Right lobe of liver (tissue), 6 donors: Measurements from ENCODE around the gene RUBCN. TPM values are rescaled to one million over a fixed set of nuclear protein-coding genes. Genes with fewer than 3 reads are reported as not detected.

Experiments used
- ATAC-seq, 4 donors: fragments of 200-7000 bp; cut with Tn5 transposase; one replicate each; pipeline ENCODE4 v1.9.1; 2020; ENCODE audit warnings: mild to moderate bottlenecking in 4 of 4, moderate library complexity in 4 of 4
- DNase-seq, 3 donors: peaks; one replicate each; pipeline ENCODE4 v3.0.0-alpha.2; 2020
- H3K27ac ChIP-seq, 3 donors: fragments of 200-600 bp; one replicate each; pipeline ENCODE4 v1.8.0; 2022
- H3K27me3 ChIP-seq, 2 donors: fragments of 200-600 bp; one replicate each; pipeline ENCODE4 v1.8.0; 2022
- H3K36me3 ChIP-seq, 4 donors: fragments of 200-600 bp; sonication (generic) in 1 of 4; one replicate each; pipeline versions ENCODE4 v1.5.1 to v1.8.0; 2017 to 2022; ENCODE audit warnings: control low read depth in 1 of 4
- H3K4me1 ChIP-seq, 4 donors: fragments of 200-600 bp; sonication (generic) in 1 of 4; one replicate each; pipeline versions ENCODE4 v1.5.1 to v1.8.0; 2017 to 2022; ENCODE audit warnings: control low read depth in 1 of 4
- H3K4me3 ChIP-seq, 3 donors: fragments of 200-600 bp; one replicate each; pipeline ENCODE4 v1.8.0; 2022
- H3K9me3 ChIP-seq, 4 donors: fragments of 200-600 bp; sonication (generic) in 1 of 4; one replicate each; pipeline versions ENCODE4 v1.5.1 to v1.8.0; 2017 to 2022; ENCODE audit warnings: control low read depth in 1 of 4
- CTCF ChIP-seq, 4 donors: fragments of 200-600 bp in 3 of 4; fragments of 450-650 bp in 1 of 4; IDR thresholded peaks; one replicate each; pipeline versions ENCODE4 v1.5.1 to v1.8.0; 2016 to 2022; ENCODE audit warnings: antibody characterized with exemption in 4 of 4, mild to moderate bottlenecking in 2 of 4
- POLR2A ChIP-seq: fragments of 450-650 bp; IDR thresholded peaks from one replicate; pipeline ENCODE4 v1.6.1; 2017; ENCODE audit warnings: antibody characterized with exemption, mild to moderate bottlenecking
- WGBS: methylation state at CpG from one replicate; pipeline ENCODE4 v1.1.6; 2018; ENCODE audit warnings: low coverage, low lambda C conversion rate; ENCODE audit not compliant: insufficient coverage; ENCODE audit errors: missing lambda C conversion rate; 5-methylcytosine and 5-hydroxymethylcytosine counted together
- intact Hi-C, 2 donors: fragments of 100-400 bp; cut with DNase I; formaldehyde crosslinking; loops; one replicate each; pipeline versions ENCODE4 v1.11.2 to v1.14.1; 2022
- total RNA-seq, 6 experiments: library from RNA; depleted of rRNA in 2 of 6; stranded (reverse); fragments of >200 nt in 2 of 6; fragmentation: NEBNext Ultra II Directional in 3 of 6; extraction: Animal tissue kit (Norgen Biotek cat#: 25700) in 3 of 6; gene quantifications; one replicate each; pipeline versions ENCODE4 v1.1.0 to v1.2.4, GENCODE V29; 2016 to 2023
- donor health status: DM: no; HTN: yes; CAD: no.
- donor health status: DM: no; HTN: no; CAD: no.
- donor health status: DM: no; HTN: no; CAD: no.
- donor health status: DM: no; HTN: yes; CAD: no.
- donor health status: DM: no; HTN: yes; CAD: no.

Gene RUBCN
- total RNA-seq, 6 experiments from 2014 or later, result 6.4 to 19.4 (median 7.7) TPM

DNA sequence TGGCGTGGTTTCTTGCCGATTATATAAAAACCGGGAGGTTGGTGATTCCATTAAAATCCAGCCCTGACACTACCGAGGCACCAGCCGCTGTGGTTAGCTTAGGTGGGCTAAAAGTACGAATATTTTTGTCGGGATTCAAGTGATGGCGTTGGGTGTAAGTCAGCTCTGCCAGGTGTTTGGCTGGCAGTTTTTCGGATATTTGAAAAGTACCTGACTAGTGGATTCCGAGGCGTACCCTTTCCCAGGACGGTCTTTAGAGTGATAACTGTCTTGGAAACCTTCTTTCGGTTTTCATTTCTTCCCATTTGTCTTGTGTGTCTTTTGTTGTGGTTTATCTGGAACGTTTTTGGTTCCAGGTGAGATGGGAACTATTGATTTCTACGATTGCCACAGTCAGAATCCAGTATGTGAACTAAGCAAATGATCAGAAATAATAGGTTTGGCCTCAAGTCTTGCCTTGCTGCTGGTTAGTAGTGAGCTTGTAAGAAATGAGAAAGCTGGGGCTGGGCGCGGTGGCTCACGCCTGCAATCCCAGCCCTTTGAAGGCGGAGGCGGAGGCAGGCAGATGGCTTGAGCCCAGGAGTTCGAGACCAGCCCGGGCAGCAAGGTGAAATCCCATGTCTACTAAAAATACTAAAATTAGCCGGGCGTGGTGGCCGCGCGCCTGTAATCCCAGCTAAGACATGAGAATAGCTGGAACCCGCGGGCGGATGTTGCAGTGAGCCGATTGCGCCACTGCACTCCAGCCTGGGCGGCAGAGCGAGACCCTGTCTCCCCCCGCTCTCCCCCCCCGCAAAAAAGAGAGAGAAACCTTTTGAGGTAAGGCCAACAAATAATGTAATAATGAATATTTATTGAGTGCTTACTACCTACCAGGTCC is 14.4 kb upstream of the RUBCN start:
- 4% methylated on average over 28 of the region's 36 CpGs for WGBS
- peak overlapping the region; percentile 80 to 88 (median 87) for H3K27ac ChIP-seq
- H3K36me3 ChIP-seq, result no peaks in the 10 kb centered on the region
- intact Hi-C loops, result no loop called here
- peak; percentile 52 to 61 (median 60) for DNase-seq
- TF ChIP-seq CTCF (IDR thresholded peaks at IDR 0.05) (no peak), POLR2A (peak; percentile 24)
- peak overlapping the region; percentile 85 to 93 (median 90) for H3K4me3 ChIP-seq
- H3K4me1 ChIP-seq, result peaks cover 0 to 27% (median 3%) of the 10 kb centered on the region in 4 donors
- peak in 1 of 4 donors; percentile 22 for ATAC-seq
- no peaks in the 10 kb centered on the region for H3K9me3 ChIP-seq
- H3K27me3 ChIP-seq, result no peaks in the 10 kb centered on the region

DNA sequence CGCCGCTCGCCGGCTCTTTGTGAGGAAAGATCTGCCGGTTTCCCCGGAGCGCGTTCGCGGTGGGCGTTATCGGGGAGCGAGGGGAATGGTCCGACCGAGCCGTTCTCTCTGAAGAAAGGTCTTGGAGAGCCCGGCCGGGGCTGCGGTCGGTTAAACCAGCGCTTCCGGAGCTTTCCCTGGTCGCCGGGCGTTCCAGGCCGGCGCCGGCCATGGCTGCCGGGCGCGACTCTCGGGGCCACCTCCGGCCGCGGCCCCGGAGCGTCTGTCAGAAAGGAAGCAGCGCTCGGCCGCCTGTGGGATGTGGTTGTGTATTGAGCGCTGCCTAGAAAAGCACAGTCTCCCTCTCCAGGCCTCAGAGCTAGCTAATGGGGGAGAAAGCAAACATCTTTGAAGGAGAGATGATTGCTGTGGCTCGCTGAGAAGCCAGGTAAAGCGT is 13.7 kb upstream of the RUBCN start:
- Histone ChIP-seq H3K4me3 (peak overlapping the region; percentile 85 to 93 (median 90)), H3K4me1 (peaks cover 0 to 27% (median 3%) of the 10 kb centered on the region in 4 donors), H3K27ac (peak overlapping the region; percentile 80 to 88 (median 87)), H3K9me3 (no peaks in the 10 kb centered on the region), H3K36me3 (no peaks in the 10 kb centered on the region), H3K27me3 (no peaks in the 10 kb centered on the region)
- ATAC-seq (peak; percentile 53 to 68 (median 66)), DNase-seq (peak; percentile 65 to 77 (median 72))
- no peak for TF ChIP-seq CTCF (IDR thresholded peaks at IDR 0.05)
- TF ChIP-seq POLR2A, result peak; percentile 16
- intact Hi-C loops, result no loop called here
- 0% methylated on average over 21 of the region's 43 CpGs for WGBS

DNA sequence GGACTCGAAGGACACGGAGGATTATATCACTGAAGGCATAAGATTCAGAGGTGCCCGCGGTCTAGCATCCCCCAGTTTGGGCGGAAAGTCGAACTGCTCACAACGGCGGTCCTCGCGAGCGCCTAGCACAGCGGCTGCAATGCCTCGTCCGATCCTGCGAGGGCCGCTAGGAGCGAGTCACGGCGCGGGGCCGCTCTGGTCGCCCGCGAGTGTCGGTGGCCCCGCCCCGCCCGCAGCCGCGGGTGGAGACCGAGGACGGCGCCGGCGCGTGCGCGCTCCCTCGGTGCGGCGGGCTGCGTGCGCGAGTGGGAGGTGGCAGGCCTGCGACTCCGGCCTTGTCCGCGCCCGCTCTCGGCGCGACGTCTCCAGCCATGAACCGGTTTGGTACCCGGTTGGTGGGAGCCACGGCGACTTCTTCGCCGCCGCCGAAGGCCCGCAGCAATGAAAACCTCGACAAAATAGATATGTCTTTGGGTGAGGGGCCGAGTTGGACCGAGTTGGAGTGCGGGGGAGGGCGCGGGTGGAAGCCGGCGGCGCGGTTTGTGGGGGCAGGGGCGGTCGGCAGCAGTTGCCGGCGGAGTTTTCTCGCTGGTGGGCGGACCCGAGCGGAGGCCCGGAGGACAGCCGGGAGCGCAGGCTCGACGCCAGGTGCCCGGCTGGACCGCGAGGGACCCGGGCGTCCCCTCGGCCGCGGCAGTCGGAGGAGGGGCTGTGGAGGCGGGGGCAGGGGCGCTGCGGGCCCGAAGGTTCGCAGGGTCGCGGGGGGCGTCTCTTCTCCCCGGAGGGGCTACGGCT is 13.1 kb upstream of the RUBCN start, which contains the start of gene FYTTD1:
Gene FYTTD1 (plus strand): TSS at position 283 of the 795 bp plus-strand sequence. CDS start 89 bp downstream, at position 372.
- WGBS, result 0% methylated on average over 4 of the region's 104 CpGs

More for the DNA sequence above, 13.1 kb upstream of the RUBCN start, which contains the start of gene FYTTD1:
- Histone ChIP-seq H3K4me3 (peak within 1 kb of the TSS; percentile 85 to 93 (median 90)), H3K27me3 (no peaks in the 10 kb centered on the region), H3K9me3 (no peaks in the 10 kb centered on the region), H3K27ac (peak within 1 kb of the TSS; percentile 80 to 88 (median 87)), H3K4me1 (peaks cover 0 to 27% (median 3%) of the 10 kb centered on the region in 4 donors), H3K36me3 (no peaks in the 10 kb centered on the region)
- ATAC-seq (peak; percentile 88 to 97 (median 93)), DNase-seq (peak; percentile 93 to 94 (median 94))
- intact Hi-C loops, result no loop called here
- peak; percentile 74 for TF ChIP-seq POLR2A
- TF ChIP-seq CTCF (IDR thresholded peaks at IDR 0.05), result peak; percentile 40 to 61 (median 50)
